B cell (primary cell): ENCODE results near the gene BMAL2.

Experiments
- EZH2 ChIP-seq: IDR thresholded peaks from 2 replicates; pipeline ENCODE4 v1.6.1; 2012; ENCODE audit warnings: borderline replicate concordance, low read depth, mild to moderate bottlenecking, moderate library complexity, low read length; ENCODE audit not compliant: insufficient read depth, poor library complexity, severe bottlenecking
- TF ChIP-seq, protein P1 (sequence below): fragments of 200-600 bp; IDR thresholded peaks from one replicate; pipeline ENCODE4 v1.8.0; 2022; ENCODE audit warnings: antibody characterized with exemption, mild to moderate bottlenecking

- TF ChIP-seq, protein P1, sequence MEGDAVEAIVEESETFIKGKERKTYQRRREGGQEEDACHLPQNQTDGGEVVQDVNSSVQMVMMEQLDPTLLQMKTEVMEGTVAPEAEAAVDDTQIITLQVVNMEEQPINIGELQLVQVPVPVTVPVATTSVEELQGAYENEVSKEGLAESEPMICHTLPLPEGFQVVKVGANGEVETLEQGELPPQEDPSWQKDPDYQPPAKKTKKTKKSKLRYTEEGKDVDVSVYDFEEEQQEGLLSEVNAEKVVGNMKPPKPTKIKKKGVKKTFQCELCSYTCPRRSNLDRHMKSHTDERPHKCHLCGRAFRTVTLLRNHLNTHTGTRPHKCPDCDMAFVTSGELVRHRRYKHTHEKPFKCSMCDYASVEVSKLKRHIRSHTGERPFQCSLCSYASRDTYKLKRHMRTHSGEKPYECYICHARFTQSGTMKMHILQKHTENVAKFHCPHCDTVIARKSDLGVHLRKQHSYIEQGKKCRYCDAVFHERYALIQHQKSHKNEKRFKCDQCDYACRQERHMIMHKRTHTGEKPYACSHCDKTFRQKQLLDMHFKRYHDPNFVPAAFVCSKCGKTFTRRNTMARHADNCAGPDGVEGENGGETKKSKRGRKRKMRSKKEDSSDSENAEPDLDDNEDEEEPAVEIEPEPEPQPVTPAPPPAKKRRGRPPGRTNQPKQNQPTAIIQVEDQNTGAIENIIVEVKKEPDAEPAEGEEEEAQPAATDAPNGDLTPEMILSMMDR = no peak
- TF ChIP-seq EZH2 = no peak
Observed at GRCh38 chr12:27355979-27356378, 23.3 kb downstream of the BMAL2 start.
